ENCODE results near the gene VSIG2.

The VSIG2 gene

GRCh38 chr11:124722176-124722575 is 29.9 kb downstream of the VSIG2 start:
- H3K4me3 ChIP-seq (ENCODE audit: low read length), result no peak overlapping the region
- no peak for DNase-seq (ENCODE audit: low read depth)
- no peak for TF ChIP-seq CTCF (IDR thresholded peaks at IDR 0.05; ENCODE audit: insufficient read depth, low read depth, low read length, missing control alignments)

- DNase-seq (ENCODE audit: low read depth), result no peak
- no peak for TF ChIP-seq CTCF (IDR thresholded peaks at IDR 0.05; ENCODE audit: insufficient read depth, low read depth, low read length, missing control alignments)
- H3K4me3 ChIP-seq (ENCODE audit: low read length), result no peak overlapping the region
Observed at GRCh38 chr11:124719534-124719933, 32.5 kb downstream of the VSIG2 start.

- no peak for DNase-seq (ENCODE audit: low read depth)
- TF ChIP-seq CTCF (IDR thresholded peaks at IDR 0.05; ENCODE audit: insufficient read depth, low read depth, low read length, missing control alignments), result no peak
- H3K4me3 ChIP-seq (ENCODE audit: low read length), result no peak overlapping the region
Observed at GRCh38 chr11:124718801-124719200, 33.3 kb downstream of the VSIG2 start.

- DNase-seq (ENCODE audit: low read depth), result peak; percentile 41
- TF ChIP-seq CTCF (IDR thresholded peaks at IDR 0.05; ENCODE audit: insufficient read depth, low read depth, low read length, missing control alignments), result no peak
- peak overlapping the region; percentile 35 for H3K4me3 ChIP-seq (ENCODE audit: low read length)
Observed at GRCh38 chr11:124717786-124718651, 34.0 kb downstream of the VSIG2 start.

- no peak overlapping the region for H3K4me3 ChIP-seq (ENCODE audit: low read length)
- no peak for TF ChIP-seq CTCF (IDR thresholded peaks at IDR 0.05; ENCODE audit: insufficient read depth, low read depth, low read length, missing control alignments)
- peak; percentile 79 for DNase-seq (ENCODE audit: low read depth)
Observed at GRCh38 chr11:124717421-124717785, 34.7 kb downstream of the VSIG2 start.

- DNase-seq (ENCODE audit: low read depth), result peak; percentile 56
- no peak for TF ChIP-seq CTCF (IDR thresholded peaks at IDR 0.05; ENCODE audit: insufficient read depth, low read depth, low read length, missing control alignments)
- H3K4me3 ChIP-seq (ENCODE audit: low read length), result no peak overlapping the region
Observed at GRCh38 chr11:124716591-124716990, 35.5 kb downstream of the VSIG2 start.

- DNase-seq (ENCODE audit: low read depth), result no peak
- no peak for TF ChIP-seq CTCF (IDR thresholded peaks at IDR 0.05; ENCODE audit: insufficient read depth, low read depth, low read length, missing control alignments)
- H3K4me3 ChIP-seq (ENCODE audit: low read length), result no peak overlapping the region
Observed at GRCh38 chr11:124712392-124712791, 39.7 kb downstream of the VSIG2 start.

All from epithelial cell of esophagus (primary cell).